ENCODE results near the gene MKRN2. TPM values are rescaled to one million over a fixed set of nuclear protein-coding genes. Genes with fewer than 3 reads are reported as not detected.
A peak's percentile ranks its signal among the peaks of the same experiment; 100 is the strongest.

Gene MKRN2
- total and polyA plus RNA-seq, 2 of the 13 experiments (the other 11 are each of a cell fraction or from before 2014, with no cell fraction given), result 25.5 to 34.3 TPM

DNA sequence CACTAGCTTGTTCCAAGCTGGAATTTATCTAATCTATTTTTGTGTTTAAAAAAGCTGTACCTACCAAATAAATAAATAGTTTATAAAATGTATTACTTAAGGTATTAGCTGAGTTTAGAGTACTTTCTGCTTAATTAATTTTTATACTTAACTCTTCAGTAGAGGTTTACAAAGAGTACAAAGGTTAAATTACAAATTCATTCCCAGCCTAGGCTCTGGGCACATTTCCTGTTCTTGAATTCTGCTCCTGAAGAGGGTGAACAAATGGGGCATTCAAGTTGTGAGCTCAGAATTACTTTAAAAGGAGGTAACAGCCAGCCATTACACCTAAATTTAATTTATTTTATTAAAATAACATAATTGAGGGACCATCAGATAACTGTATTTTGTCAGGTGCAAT, 26.4 kb downstream of the MKRN2 start (continued):
- TF ChIP-seq, protein P1, sequence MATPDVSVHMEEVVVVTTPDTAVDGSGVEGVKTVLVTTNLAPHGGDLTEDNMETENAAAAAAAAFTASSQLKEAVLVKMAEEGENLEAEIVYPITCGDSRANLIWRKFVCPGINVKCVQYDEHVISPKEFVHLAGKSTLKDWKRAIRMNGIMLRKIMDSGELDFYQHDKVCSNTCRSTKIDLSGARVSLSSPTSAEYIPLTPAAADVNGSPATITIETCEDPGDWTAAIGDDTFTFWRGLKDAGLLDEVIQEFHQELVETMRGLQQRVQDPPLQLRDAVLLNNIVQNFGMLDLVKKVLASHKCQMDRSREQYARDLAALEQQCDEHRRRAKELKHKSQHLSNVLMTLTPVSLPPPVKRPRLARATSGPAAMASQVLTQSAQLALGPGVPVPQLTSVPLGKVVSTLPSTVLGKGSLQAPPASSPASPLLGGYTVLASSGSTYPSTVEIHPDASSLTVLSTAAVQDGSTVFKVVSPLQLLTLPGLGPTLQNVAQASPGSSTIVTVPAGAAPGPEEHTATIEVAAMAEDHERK (CRISPR knock-in tag; IDR thresholded peaks at IDR 0.05; ENCODE audit: low read depth), result no peak
- TF ChIP-seq EHMT2 (IDR thresholded peaks at IDR 0.05; ENCODE audit: borderline replicate concordance, low read depth, low read length) (no peak), KLF15 (CRISPR knock-in tag; IDR thresholded peaks at IDR 0.05; ENCODE audit: borderline replicate concordance) (no peak), ZNF431 (CRISPR knock-in tag; IDR thresholded peaks at IDR 0.05; ENCODE audit: borderline replicate concordance, low read depth) (no peak)
- TF ChIP-seq, protein P2, sequence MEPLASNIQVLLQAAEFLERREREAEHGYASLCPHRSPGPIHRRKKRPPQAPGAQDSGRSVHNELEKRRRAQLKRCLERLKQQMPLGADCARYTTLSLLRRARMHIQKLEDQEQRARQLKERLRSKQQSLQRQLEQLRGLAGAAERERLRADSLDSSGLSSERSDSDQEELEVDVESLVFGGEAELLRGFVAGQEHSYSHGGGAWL (CRISPR knock-in tag; IDR thresholded peaks at IDR 0.05), result no peak

DNA sequence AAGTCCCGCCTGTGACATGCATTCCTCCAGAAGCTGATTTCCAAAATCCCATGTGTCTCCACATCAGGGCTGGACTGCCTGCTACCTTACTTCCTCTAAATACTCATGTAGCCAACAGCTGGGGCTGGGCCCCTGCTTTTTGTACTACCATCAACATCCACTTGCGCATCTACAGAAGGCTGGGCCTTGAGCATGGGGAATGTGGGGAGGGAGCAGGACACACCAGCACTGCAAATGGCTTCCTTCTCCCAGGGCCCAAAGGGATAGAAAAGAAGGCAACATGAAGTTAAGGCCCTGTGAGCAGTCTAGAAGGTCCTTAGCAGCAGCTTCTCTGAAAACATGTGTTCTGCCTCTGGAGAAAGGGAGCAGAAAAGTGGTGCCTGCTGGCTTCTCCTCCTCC, 27.2 kb downstream of the MKRN2 start:
- TF ChIP-seq TMF1 (CRISPR knock-in tag; IDR thresholded peaks at IDR 0.05; ENCODE audit: low read depth) (no peak), ZBTB1 (CRISPR knock-in tag; IDR thresholded peaks at IDR 0.05; ENCODE audit: borderline replicate concordance) (no peak), RBM22 (optimal IDR thresholded peaks at IDR 0.05; ENCODE audit: low read length) (peak; percentile 96), ZNF326 (CRISPR knock-in tag; IDR thresholded peaks at IDR 0.05; ENCODE audit: borderline replicate concordance) (no peak)
- TF ChIP-seq, protein P3, sequence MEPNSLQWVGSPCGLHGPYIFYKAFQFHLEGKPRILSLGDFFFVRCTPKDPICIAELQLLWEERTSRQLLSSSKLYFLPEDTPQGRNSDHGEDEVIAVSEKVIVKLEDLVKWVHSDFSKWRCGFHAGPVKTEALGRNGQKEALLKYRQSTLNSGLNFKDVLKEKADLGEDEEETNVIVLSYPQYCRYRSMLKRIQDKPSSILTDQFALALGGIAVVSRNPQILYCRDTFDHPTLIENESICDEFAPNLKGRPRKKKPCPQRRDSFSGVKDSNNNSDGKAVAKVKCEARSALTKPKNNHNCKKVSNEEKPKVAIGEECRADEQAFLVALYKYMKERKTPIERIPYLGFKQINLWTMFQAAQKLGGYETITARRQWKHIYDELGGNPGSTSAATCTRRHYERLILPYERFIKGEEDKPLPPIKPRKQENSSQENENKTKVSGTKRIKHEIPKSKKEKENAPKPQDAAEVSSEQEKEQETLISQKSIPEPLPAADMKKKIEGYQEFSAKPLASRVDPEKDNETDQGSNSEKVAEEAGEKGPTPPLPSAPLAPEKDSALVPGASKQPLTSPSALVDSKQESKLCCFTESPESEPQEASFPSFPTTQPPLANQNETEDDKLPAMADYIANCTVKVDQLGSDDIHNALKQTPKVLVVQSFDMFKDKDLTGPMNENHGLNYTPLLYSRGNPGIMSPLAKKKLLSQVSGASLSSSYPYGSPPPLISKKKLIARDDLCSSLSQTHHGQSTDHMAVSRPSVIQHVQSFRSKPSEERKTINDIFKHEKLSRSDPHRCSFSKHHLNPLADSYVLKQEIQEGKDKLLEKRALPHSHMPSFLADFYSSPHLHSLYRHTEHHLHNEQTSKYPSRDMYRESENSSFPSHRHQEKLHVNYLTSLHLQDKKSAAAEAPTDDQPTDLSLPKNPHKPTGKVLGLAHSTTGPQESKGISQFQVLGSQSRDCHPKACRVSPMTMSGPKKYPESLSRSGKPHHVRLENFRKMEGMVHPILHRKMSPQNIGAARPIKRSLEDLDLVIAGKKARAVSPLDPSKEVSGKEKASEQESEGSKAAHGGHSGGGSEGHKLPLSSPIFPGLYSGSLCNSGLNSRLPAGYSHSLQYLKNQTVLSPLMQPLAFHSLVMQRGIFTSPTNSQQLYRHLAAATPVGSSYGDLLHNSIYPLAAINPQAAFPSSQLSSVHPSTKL (CRISPR knock-in tag; IDR thresholded peaks at IDR 0.05), result no peak
- TF ChIP-seq, protein P4, sequence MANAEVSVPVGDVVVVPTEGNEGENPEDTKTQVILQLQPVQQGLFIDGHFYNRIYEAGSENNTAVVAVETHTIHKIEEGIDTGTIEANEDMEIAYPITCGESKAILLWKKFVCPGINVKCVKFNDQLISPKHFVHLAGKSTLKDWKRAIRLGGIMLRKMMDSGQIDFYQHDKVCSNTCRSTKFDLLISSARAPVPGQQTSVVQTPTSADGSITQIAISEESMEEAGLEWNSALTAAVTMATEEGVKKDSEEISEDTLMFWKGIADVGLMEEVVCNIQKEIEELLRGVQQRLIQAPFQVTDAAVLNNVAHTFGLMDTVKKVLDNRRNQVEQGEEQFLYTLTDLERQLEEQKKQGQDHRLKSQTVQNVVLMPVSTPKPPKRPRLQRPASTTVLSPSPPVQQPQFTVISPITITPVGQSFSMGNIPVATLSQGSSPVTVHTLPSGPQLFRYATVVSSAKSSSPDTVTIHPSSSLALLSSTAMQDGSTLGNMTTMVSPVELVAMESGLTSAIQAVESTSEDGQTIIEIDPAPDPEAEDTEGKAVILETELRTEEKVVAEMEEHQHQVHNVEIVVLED (CRISPR knock-in tag; IDR thresholded peaks at IDR 0.05; ENCODE audit: borderline replicate concordance), result no peak
- no peak overlapping the region for H3K27ac ChIP-seq (ENCODE audit: extremely low read length, insufficient read depth, low read length)
- H3K36me3 ChIP-seq (replicated peaks in 1 of 2; ENCODE audit: control insufficient read depth in 1 of 2, insufficient read depth in 2 of 2, low read length in 2 of 2), result peaks cover 45 to 87% of the 10 kb centered on the region in 2 experiments
- POLR2A ChIA-PET, result no interaction called here
- H4K20me1 ChIP-seq (ENCODE audit: insufficient read depth, low read length), result 0 out of 2 replicates have a peak, but pooled peaks cover 7% of the 10 kb centered on the region
- no peaks in the 10 kb centered on the region for H3K27me3 ChIP-seq (ENCODE audit: control insufficient read depth in 1 of 2, insufficient read depth in 2 of 2, low read length in 2 of 2)
- in situ Hi-C loops (cut with HindIII; ENCODE audit: extremely low pct_ligation_motif_present, low pct_unique_long_range_greater_than_20kb) (no loop called here), intact Hi-C loops (cut with micrococcal nuclease; ENCODE audit: unreplicated experiment) (no loop called here)
- H2AFZ ChIP-seq (ENCODE audit: low read length), result no peak overlapping the region
- H3K79me2 ChIP-seq (ENCODE audit: insufficient read depth, low read length), result no peaks in the 10 kb centered on the region
- no peaks in the 10 kb centered on the region for H3K9me3 ChIP-seq (ENCODE audit: low read length)
- no peak overlapping the region for H3K9ac ChIP-seq (ENCODE audit: insufficient read depth, low read depth, low read length)
- DNase-seq (ENCODE audit: low spot score), result no peak
- CTCF ChIA-PET (ENCODE audit: low intra/inter-chr PET ratio, low total read pairs), result no interaction called here
- FAIRE-seq, result no peak
- no peaks in the 10 kb centered on the region for H3K4me1 ChIP-seq (ENCODE audit: insufficient read depth, low read length)
- peak; percentile 3 for ATAC-seq
- H3K4me2 ChIP-seq (ENCODE audit: low read depth, low read length), result no peak overlapping the region
- 100% methylated on average over 2 of the region's 2 CpGs for WGBS (ENCODE audit: low lambda C conversion rate)
- BruUV-seq (replicated peaks), result no TSS peak
- H3K4me3 ChIP-seq (replicated peaks in 1 of 3; ENCODE audit: insufficient read depth in 1 of 3, low read depth in 2 of 3, low read length in 3 of 3), result no peak overlapping the region
